Esophagus muscularis mucosa (tissue), 4 donors: Measurements from ENCODE around the gene SLC24A3. TPM values are rescaled to one million over a fixed set of nuclear protein-coding genes. Genes with fewer than 3 reads are reported as not detected.

Experiments used
- DNase-seq: peaks from one replicate; pipeline ENCODE4 v3.0.0-alpha.2; 2017; ENCODE audit errors: extremely low spot score
- H3K27ac ChIP-seq, 4 donors: fragments of 200-600 bp; sonication (generic); replicated peaks in 1 of 4; 1 replicate in 3 of 4; 2 replicates in 1 of 4; pipeline ENCODE4 v1.5.1; 2016 to 2019; ENCODE audit warnings: mild to moderate bottlenecking in 1 of 4
- H3K27me3 ChIP-seq, 4 donors: fragments of 200-600 bp; sonication (generic); one replicate each; pipeline versions ENCODE4 v1.5.1 to v1.6.0; 2016 to 2019
- H3K36me3 ChIP-seq, 4 donors: fragments of 200-600 bp; sonication (generic); one replicate each; pipeline ENCODE4 v1.5.1; 2016 to 2019
- H3K4me1 ChIP-seq, 4 donors: fragments of 200-600 bp; sonication (generic); one replicate each; pipeline ENCODE4 v1.5.1; 2016 to 2019
- H3K4me3 ChIP-seq, 4 donors: fragments of 200-600 bp; sonication (generic); 1 replicate in 2 of 4; 2 replicates in 2 of 4; pipeline ENCODE4 v1.5.1; 2016 to 2019; ENCODE audit warnings: mild to moderate bottlenecking in 4 of 4, moderate library complexity in 1 of 4
- H3K9me3 ChIP-seq, 4 donors: fragments of 200-600 bp; sonication (generic); 1 replicate in 3 of 4; 2 replicates in 1 of 4; pipeline ENCODE4 v1.5.1; 2016 to 2019
- EP300 ChIP-seq: sonication (generic); formaldehyde crosslinking; IDR thresholded peaks from one replicate; pipeline ENCODE4 v1.6.1; 2017; ENCODE audit warnings: antibody characterized with exemption
- POLR2A ChIP-seq: fragments of 450-650 bp; IDR thresholded peaks from one replicate; pipeline ENCODE4 v1.6.1; 2017; ENCODE audit warnings: antibody characterized with exemption, moderate library complexity, mild to moderate bottlenecking, low read depth
- POLR2AphosphoS5 ChIP-seq, 2 donors: sonication (generic); formaldehyde crosslinking; IDR thresholded peaks; one replicate each; pipeline ENCODE4 v1.6.1; 2017; ENCODE audit warnings: antibody characterized with exemption in 2 of 2
- WGBS: methylation state at CpG from one replicate; pipeline ENCODE4 v1.1.5; 2018; 5-methylcytosine and 5-hydroxymethylcytosine counted together
- intact Hi-C: fragments of 100-400 bp; cut with DNase I; formaldehyde crosslinking; loops from one replicate; pipeline ENCODE4 v1.15.1; 2023
- total RNA-seq, 4 donors: library from RNA; depleted of rRNA; stranded (reverse); fragments of >200 nt; gene quantifications; one replicate each; pipeline versions ENCODE4 v1.1.0 to v1.2.1, GENCODE V29; 2016
- TF ChIP-seq, protein P1 (sequence below), 3 experiments: fragments of 200-600 bp in 2 of 3; fragments of 450-650 bp in 1 of 3; sonication (generic) in 2 of 3; IDR thresholded peaks; one replicate each; pipeline ENCODE4 v1.5.1; 2017 to 2019; ENCODE audit warnings: antibody characterized with exemption in 3 of 3, mild to moderate bottlenecking in 2 of 3, moderate library complexity in 1 of 3

Gene SLC24A3
- total RNA-seq, 4 donors from 2014 or later: 4.6 to 11.5 (median 6.6) TPM

DNA sequence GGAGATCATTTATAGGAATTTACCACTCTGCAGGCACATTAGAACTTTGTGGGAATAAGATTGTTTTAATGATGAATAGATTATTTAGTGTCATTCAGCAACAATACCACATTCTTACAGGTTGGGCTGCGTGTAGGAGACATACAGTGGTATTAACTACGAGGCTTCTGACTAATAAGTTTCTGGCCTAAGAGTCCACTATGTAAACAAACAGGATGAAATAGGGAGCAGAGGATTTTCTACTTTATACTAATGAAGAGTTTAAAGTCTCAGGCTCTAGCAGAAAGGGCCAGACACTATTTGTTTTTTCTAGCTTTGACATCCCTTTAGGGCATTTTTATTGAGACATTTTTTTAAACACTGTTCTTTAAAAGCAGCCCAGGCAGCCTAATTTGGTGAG, 75.6 kb downstream of the SLC24A3 start:
- intact Hi-C loops: loop anchor here (10.0 kb wide), 1 partner anchor 73 kb away; the partner anchor contains the start of gene SLC24A3

DNA sequence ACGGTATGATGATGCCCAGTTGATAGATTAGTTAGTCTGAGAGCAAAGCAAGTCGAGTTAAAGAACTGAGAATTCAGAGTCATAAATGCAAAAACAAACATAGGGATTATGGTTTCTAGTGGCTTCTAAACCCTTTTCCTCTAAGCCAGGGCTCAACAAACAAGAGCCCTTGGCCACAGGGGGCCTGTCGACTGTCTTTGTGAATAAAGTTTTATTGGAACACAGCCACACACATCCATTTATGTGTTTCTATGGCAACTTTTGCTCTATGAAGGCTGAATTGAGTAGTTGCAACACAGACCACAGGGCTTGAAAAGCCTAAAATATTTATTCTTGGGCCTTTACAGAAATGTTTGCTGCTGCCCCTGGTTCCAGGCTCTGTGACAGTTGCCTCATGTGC, 76.2 kb downstream of the SLC24A3 start:
- H3K9me3 ChIP-seq: no peaks in the 10 kb centered on the region
- no peak for TF ChIP-seq EP300
- TF ChIP-seq, protein P1, sequence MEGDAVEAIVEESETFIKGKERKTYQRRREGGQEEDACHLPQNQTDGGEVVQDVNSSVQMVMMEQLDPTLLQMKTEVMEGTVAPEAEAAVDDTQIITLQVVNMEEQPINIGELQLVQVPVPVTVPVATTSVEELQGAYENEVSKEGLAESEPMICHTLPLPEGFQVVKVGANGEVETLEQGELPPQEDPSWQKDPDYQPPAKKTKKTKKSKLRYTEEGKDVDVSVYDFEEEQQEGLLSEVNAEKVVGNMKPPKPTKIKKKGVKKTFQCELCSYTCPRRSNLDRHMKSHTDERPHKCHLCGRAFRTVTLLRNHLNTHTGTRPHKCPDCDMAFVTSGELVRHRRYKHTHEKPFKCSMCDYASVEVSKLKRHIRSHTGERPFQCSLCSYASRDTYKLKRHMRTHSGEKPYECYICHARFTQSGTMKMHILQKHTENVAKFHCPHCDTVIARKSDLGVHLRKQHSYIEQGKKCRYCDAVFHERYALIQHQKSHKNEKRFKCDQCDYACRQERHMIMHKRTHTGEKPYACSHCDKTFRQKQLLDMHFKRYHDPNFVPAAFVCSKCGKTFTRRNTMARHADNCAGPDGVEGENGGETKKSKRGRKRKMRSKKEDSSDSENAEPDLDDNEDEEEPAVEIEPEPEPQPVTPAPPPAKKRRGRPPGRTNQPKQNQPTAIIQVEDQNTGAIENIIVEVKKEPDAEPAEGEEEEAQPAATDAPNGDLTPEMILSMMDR (IDR thresholded peaks at IDR 0.05): no peak
- TF ChIP-seq POLR2AphosphoS5 (IDR thresholded peaks at IDR 0.05): no peak
- no peak for TF ChIP-seq POLR2A
- no peak overlapping the region for H3K4me3 ChIP-seq
- WGBS: 43% methylated on average over 3 of the region's 3 CpGs
- no peak for DNase-seq
- peaks cover 4 to 69% (median 59%) of the 10 kb centered on the region in 4 donors for H3K4me1 ChIP-seq
- no peaks in the 10 kb centered on the region for H3K36me3 ChIP-seq
- peak overlapping the region; percentile 9 to 62 (median 38) for H3K27ac ChIP-seq
- intact Hi-C loops: loop anchor here (10.0 kb wide), 1 partner anchor 74 kb away; the partner anchor contains the start of gene SLC24A3
- H3K27me3 ChIP-seq: no peaks in the 10 kb centered on the region

More for the DNA sequence above, 75.6 kb downstream of the SLC24A3 start:
- Histone ChIP-seq H3K9me3 (no peaks in the 10 kb centered on the region), H3K27ac (peak overlapping the region; percentile 9 to 62 (median 38)), H3K4me3 (no peak overlapping the region), H3K4me1 (peaks cover 4 to 69% (median 59%) of the 10 kb centered on the region in 4 donors), H3K36me3 (no peaks in the 10 kb centered on the region), H3K27me3 (no peaks in the 10 kb centered on the region)
- TF ChIP-seq, protein P1 (IDR thresholded peaks at IDR 0.05): no peak
- TF ChIP-seq POLR2A (no peak), POLR2AphosphoS5 (IDR thresholded peaks at IDR 0.05) (no peak), EP300 (no peak)
- DNase-seq: no peak
- WGBS: 17% methylated on average over 2 of the region's 2 CpGs

DNA sequence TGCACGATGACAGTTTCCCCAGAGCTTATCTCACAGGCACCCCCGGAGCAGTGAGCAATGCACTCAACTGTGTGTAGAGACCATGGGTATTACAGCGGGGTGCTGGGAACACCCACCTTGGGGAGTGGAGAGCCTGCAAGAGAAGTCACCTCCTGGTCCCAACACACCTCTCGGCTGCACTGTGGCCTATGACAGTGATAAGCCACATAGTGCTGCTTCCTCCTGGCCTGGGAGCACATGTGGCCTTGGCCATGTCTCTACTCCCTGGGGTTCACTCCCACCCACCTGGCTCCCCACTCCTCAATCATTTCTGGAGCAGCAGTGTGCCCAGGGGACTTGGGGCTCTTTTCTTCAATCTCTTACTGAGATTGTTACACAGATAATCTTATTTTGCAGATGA, 77.0 kb downstream of the SLC24A3 start:
- Histone ChIP-seq H3K27ac (no peak overlapping the region), H3K9me3 (no peaks in the 10 kb centered on the region), H3K27me3 (no peaks in the 10 kb centered on the region), H3K4me3 (no peak overlapping the region), H3K4me1 (peaks cover 4 to 62% (median 52%) of the 10 kb centered on the region in 4 donors), H3K36me3 (no peaks in the 10 kb centered on the region)
- DNase-seq: no peak
- WGBS: 100% methylated on average over 2 of the region's 4 CpGs
- intact Hi-C loops: loop anchor here (10.0 kb wide), 1 partner anchor 75 kb away; the partner anchor contains the start of gene SLC24A3
- TF ChIP-seq, protein P1 (IDR thresholded peaks at IDR 0.05): no peak
- TF ChIP-seq POLR2AphosphoS5 (IDR thresholded peaks at IDR 0.05) (no peak), EP300 (no peak), POLR2A (no peak)

GRCh38 chr20:19291024-19291817, 78.8 kb downstream of the SLC24A3 start:
- no peak for DNase-seq
- intact Hi-C loops: no loop called here
- peaks cover 0 to 47% (median 35%) of the 10 kb centered on the region in 4 donors for H3K4me1 ChIP-seq
- TF ChIP-seq POLR2A: no peak
- TF ChIP-seq POLR2AphosphoS5 (IDR thresholded peaks at IDR 0.05): no peak
- no peak for TF ChIP-seq EP300
- TF ChIP-seq, protein P1 (IDR thresholded peaks at IDR 0.05): no peak
- 77% methylated on average over 10 of the region's 11 CpGs for WGBS
- H3K36me3 ChIP-seq: no peaks in the 10 kb centered on the region
- H3K27me3 ChIP-seq: no peaks in the 10 kb centered on the region
- H3K27ac ChIP-seq: peak overlapping the region in 1 of 4 donors; percentile 4
- H3K9me3 ChIP-seq: no peaks in the 10 kb centered on the region
- H3K4me3 ChIP-seq: no peak overlapping the region
